Measurements from ENCODE around the gene ATP2C2.

- no peak for TF ChIP-seq CTCF (IDR thresholded peaks at IDR 0.05)
- TF ChIP-seq POLR2A (IDR thresholded peaks at IDR 0.05) = no peak
These were observed 96.8 kb downstream of the ATP2C2 start for GRCh38 chr16:84465154-84465553.
